ENCODE data around the gene PIAS4.

DNA sequence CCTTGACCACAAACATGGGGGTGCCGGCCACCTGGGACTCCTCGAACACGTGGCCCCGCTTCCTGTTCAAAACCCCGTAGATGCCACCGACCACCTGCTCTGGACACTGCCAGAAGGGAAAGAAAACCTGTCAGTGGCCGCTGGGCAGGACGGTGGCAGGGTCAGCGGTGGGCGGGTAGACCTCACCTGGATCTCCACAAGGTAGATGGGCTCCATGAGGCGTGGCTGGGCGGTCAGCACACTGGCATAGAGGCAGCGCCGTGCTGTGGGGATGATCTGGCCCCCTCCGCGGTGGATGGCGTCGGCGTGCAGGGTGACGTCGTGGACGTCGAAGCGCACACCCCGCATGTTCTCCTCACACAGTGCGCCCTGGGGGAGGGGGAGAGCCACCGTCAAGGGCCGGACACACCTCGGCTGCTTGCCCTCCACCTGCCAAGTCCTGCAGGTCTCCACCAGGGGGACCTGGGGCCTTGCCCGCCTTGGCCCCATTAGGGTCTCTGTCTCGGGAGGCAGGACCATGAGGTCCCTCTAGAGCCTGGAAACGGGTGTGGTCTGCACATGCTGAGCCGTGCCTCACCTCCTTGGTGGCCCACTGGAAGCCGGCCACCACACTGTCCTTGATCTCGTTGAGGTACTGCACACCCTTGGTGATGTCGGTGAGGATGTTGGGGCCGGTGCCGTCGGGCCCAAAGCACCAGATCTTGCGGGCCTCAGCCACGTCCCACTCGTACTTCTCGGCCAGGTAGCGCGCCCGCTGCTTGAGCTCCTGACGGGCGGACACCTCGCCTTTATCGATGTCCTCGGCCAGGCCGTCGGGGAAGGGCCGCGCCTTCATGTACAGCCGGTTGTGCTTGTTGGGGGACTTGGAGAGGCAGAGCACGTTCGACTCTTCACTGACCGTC is 30.0 kb upstream of the PIAS4 start:
- TF ChIP-seq, protein P1, sequence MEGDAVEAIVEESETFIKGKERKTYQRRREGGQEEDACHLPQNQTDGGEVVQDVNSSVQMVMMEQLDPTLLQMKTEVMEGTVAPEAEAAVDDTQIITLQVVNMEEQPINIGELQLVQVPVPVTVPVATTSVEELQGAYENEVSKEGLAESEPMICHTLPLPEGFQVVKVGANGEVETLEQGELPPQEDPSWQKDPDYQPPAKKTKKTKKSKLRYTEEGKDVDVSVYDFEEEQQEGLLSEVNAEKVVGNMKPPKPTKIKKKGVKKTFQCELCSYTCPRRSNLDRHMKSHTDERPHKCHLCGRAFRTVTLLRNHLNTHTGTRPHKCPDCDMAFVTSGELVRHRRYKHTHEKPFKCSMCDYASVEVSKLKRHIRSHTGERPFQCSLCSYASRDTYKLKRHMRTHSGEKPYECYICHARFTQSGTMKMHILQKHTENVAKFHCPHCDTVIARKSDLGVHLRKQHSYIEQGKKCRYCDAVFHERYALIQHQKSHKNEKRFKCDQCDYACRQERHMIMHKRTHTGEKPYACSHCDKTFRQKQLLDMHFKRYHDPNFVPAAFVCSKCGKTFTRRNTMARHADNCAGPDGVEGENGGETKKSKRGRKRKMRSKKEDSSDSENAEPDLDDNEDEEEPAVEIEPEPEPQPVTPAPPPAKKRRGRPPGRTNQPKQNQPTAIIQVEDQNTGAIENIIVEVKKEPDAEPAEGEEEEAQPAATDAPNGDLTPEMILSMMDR (IDR thresholded peaks at IDR 0.05; ENCODE audit: insufficient read depth, low read depth, low read length): no peak
- no peak for TF ChIP-seq EZH2 (IDR thresholded peaks at IDR 0.05; ENCODE audit: insufficient read depth, low read length)

Measured in astrocyte (in vitro differentiated cells and primary cell).